NCI-H128 (cell line): ENCODE results near the gene CPT1C.
A peak's percentile ranks its signal among the peaks of the same experiment; 100 is the strongest.

Source experiments
- DNase-seq: peaks from one replicate; lab custom pipeline; 2025; ENCODE audit not compliant: unreplicated experiment; lab: John Stamatoyannopoulos, UW

The CPT1C gene

GRCh38 chr19:49660338-49660961 lies 30.5 kb upstream of the CPT1C start:
- DNase-seq: no peak

- no peak for DNase-seq
Observed at GRCh38 chr19:49662011-49662410, 28.9 kb upstream of the CPT1C start.

- no peak for DNase-seq
Observed at GRCh38 chr19:49663224-49663623, 27.7 kb upstream of the CPT1C start.

- DNase-seq: peak; percentile 47
Observed at GRCh38 chr19:49664171-49665035, 26.5 kb upstream of the CPT1C start.

- no peak for DNase-seq
Observed at GRCh38 chr19:49665036-49665350, 25.9 kb upstream of the CPT1C start.

- DNase-seq: peak; percentile 85
Observed at GRCh38 chr19:49665351-49666119, 25.4 kb upstream of the CPT1C start, which contains the start of the genes BCL2L12 and IRF3. Gene BCL2L12 (plus strand): TSS chr19:49665933. CDS start chr19:49666693, 760 bp downstream. Gene IRF3 (minus strand): TSS chr19:49665857. CDS start chr19:49664838, 1,019 bp downstream.

- no peak for DNase-seq
Observed at GRCh38 chr19:49666120-49666444, 24.8 kb upstream of the CPT1C start.

- DNase-seq: no peak
Observed at GRCh38 chr19:49667473-49667872, 23.4 kb upstream of the CPT1C start.

GRCh38 chr19:49669516-49669915 lies 21.4 kb upstream of the CPT1C start:
- DNase-seq: no peak

- DNase-seq: peak; percentile 78
Observed at GRCh38 chr19:49672131-49672919, 18.6 kb upstream of the CPT1C start.

GRCh38 chr19:49676136-49676783 lies 14.7 kb upstream of the CPT1C start:
- peak; percentile 72 for DNase-seq

- DNase-seq: peak; percentile 100
Observed at GRCh38 chr19:49676784-49677230, 14.1 kb upstream of the CPT1C start.

- DNase-seq: no peak
Observed at GRCh38 chr19:49677231-49677900, 13.6 kb upstream of the CPT1C start, which contains the start of gene PRMT1. Gene PRMT1 (plus strand): TSS chr19:49677271. CDS start chr19:49677281, 10 bp downstream.

GRCh38 chr19:49677901-49678674 lies 12.8 kb upstream of the CPT1C start:
- DNase-seq: peak; percentile 67

GRCh38 chr19:49678985-49679770 lies 11.7 kb upstream of the CPT1C start:
- DNase-seq: no peak

- DNase-seq: no peak
Observed at GRCh38 chr19:49679771-49680413, 11.0 kb upstream of the CPT1C start.
